ACHN (cell line): ENCODE results near the gene HMOX2.

Experiments used
- DNase-seq: peaks from one replicate; pipeline ENCODE4 v3.0.0-alpha.2; 2015
- in situ Hi-C: cut with HindIII; loops from 2 replicates; pipeline ENCODE4 v1.10.0; 2017; ENCODE audit warnings: low sequenced_read_pairs, low pct_ligation_motif_present, low pct_unique_long_range_greater_than_20kb

Gene HMOX2

GRCh38 chr16:4537376-4538343 lies 61.5 kb downstream of the HMOX2 start:
- no peak for DNase-seq
- in situ Hi-C loops: no loop called here

- in situ Hi-C loops: no loop called here
- DNase-seq: peak; percentile 78
Measured at GRCh38 chr16:4538350-4539235, 62.4 kb downstream of the HMOX2 start, which contains the start of gene CDIP1. TSS of gene CDIP1 (minus strand) at chr16:4538773. CDS start at chr16:4514130, 24,643 bp downstream.

DNA sequence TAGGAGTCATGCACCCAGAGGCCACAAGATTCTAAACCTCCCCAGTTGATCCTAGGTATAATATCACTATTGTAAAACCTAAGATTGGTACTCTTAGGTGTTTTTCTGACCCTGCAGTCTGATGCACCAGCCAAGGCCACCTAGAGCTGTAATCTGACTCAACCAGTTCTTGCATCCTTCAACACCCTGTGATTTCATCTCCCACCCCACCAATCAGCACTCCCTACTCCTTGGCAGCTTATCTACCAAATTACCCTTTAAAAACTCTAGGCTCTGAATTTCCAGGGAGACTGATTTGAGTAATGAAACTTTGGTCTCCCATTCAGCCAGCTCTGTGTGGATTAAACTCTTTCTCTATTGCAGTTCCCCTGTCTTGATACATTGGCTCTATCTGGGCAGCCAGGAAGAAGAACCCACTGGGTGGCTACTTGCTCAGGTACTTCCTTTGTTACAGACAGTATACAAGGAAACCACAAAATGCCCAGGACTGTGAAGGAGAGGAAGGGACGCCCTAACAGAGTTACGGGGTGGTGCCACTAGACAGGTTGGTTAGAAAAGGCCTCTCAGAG lies 63.6 kb downstream of the HMOX2 start:
- in situ Hi-C loops: no loop called here
- DNase-seq: no peak

DNA sequence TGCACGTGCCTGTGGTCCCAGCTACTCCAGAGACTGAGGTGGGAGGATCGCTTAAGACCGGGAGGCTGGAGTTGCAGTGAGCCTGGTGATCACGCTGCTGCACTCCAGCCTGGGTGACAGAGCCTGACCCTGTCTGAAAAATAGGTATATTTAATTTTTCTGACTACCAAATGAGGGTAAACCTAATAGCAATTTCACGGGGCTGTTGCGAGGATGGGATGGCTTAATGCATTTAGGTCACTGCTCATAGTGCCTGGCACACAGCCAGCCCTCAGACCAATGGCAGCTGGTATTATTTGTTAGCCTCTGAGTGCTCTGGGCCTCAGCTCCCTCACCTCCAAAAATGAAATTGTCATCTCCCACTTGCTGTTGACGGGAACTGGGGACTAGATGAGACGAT lies 68.3 kb downstream of the HMOX2 start:
- in situ Hi-C loops: no loop called here
- no peak for DNase-seq

GRCh38 chr16:4548124-4548523 lies 71.9 kb downstream of the HMOX2 start:
- no peak for DNase-seq
- in situ Hi-C loops: no loop called here

DNA sequence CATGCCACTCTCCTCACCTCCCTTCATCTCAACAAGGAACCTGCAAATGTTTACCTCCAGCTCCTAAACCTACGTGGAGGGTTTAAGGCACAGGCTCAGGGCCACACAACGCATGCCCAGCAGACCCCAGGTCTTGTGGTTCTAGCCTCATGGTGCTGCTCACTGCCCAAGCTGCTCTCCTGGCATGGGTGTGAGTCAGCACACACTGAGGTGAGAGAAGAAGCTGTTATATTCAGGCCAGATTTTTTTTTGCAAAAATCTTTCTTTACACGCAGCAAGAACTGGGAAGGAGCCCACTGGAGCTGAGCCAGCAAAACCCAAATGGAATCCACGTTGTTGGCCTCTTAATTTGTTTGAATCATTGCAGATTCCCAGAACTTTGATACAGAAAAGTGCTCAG lies 74.4 kb downstream of the HMOX2 start:
- in situ Hi-C loops: no loop called here

DNA sequence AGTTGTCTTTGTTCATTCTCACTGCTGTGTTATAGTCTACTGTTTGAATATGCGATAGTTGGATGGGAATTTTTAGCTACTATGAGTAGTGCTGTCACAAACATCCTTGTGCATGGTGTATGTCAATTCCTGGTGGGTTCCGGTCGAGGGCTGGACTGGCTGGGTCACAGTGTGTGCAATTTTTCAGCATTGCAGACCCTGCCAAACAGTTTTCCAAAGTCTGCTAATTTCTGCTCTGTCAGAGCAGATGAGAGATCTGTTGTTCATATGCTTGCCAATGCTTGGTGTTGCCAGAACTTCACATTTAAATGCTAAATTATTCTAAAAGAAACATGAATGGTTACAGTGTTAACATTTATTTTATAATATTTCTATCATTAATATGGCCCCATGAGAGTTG lies 76.3 kb downstream of the HMOX2 start:
- DNase-seq: no peak
- in situ Hi-C loops: no loop called here

More for the DNA sequence above, 74.4 kb downstream of the HMOX2 start:
- DNase-seq: no peak

DNA sequence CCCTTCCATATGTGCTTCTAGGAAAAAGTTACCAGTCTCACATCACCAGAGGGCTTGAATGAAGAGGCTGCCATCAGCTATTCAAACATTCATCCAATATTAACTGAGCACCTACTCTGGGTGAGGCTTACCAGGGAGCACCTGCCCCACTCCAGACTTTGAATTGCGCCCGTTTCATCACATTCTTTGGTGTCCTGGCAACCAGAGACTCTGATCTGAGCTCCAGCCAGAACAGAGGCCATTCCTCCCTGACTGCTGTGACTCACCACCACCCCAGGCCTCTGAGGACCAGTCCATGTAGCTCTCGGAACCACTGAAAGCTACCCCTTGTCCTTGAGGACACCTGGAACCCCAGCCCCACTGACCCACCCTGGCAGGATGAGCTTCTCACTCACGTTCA lies 79.9 kb downstream of the HMOX2 start, which contains the start of gene C16orf96:
C16orf96 (plus strand) TSS at position 229 of the 400 bp plus-strand sequence; CDS start at position 379, 150 bp downstream.
- in situ Hi-C loops: no loop called here

GRCh38 chr16:4556580-4556979 lies 80.4 kb downstream of the HMOX2 start:
- DNase-seq: no peak
- in situ Hi-C loops: no loop called here

More for the DNA sequence above, 79.9 kb downstream of the HMOX2 start, which contains the start of gene C16orf96:
- peak; percentile 14 for DNase-seq

DNA sequence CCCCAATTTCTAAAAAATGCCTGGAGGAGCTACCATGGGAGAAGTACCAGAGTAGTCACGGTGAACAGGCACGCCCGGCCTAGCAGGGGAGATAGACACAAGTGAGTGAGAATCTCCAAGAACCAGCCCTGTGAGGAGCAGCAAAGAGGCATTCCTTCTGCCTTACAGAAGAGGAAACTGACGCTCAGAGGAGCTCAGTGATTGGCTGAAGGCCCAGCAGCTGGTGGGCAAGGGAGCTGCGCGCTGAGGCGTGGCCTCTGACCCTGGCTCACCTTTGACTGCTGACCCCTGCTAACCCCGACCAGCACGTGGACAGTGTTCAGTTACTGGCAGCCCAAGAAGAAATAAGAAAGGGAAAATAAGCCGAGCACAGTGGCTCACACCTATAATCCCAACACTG lies 81.8 kb downstream of the HMOX2 start:
- no peak for DNase-seq
- in situ Hi-C loops: no loop called here
